K562 (cell line): ENCODE results near the gene GRAMD1B.

Source experiments
- ARID3A ChIP-seq: IDR thresholded peaks from 2 replicates; pipeline ENCODE4 v1.6.1; 2012; ENCODE audit warnings: low read depth, low read length, improper control_type of control experiment, borderline replicate concordance
- JUNB ChIP-seq: fragments of 450-650 bp; formaldehyde crosslinking; conservative IDR thresholded peaks from 2 replicates; pipeline ENCODE4 v1.4.0; 2020; ENCODE audit warnings: mild to moderate bottlenecking
- MAFK ChIP-seq: IDR thresholded peaks from 2 replicates; pipeline ENCODE4 v1.6.1; 2011; ENCODE audit warnings: low read length, improper control_type of control experiment
- NCOR1 ChIP-seq: fragments of 450-650 bp; IDR thresholded peaks from 2 replicates; pipeline ENCODE4 v1.6.1; 2016; ENCODE audit warnings: mild to moderate bottlenecking, moderate library complexity
- NFATC3 ChIP-seq: fragments of 450-650 bp; IDR thresholded peaks from 2 replicates; pipeline ENCODE4 v1.6.1; 2017; ENCODE audit warnings: mild to moderate bottlenecking
- POLR2A ChIP-seq: fragments of 450-650 bp; conservative IDR thresholded peaks from 2 replicates; pipeline ENCODE4 v1.6.1; 2016
- POLR2AphosphoS5 ChIP-seq: IDR thresholded peaks from 2 replicates; pipeline ENCODE4 v1.6.1; 2011; ENCODE audit warnings: mild to moderate bottlenecking, low read depth, low read length, moderate library complexity; ENCODE audit not compliant: control insufficient read depth, insufficient read depth
- REST ChIP-seq, 2 experiments: fragments of 450-650 bp; formaldehyde crosslinking in 1 of 2; IDR thresholded peaks; 2 replicates each; pipeline versions ENCODE4 v1.4.0 to v1.6.1; 2014 to 2020; ENCODE audit warnings: mild to moderate bottlenecking in 2 of 2, borderline replicate concordance in 1 of 2, low read depth in 1 of 2
- ZNF766 ChIP-seq: fragments of 200-800 bp; sonication (Bioruptor generic); conservative IDR thresholded peaks from 2 replicates; pipeline ENCODE4 v1.6.1; 2016; ENCODE audit warnings: missing genetic modification characterization, missing compliant biosample characterization

- no peak for TF ChIP-seq NFATC3
- TF ChIP-seq POLR2A = no peak
- no peak for TF ChIP-seq JUNB
- no peak for TF ChIP-seq POLR2AphosphoS5
- TF ChIP-seq REST (IDR thresholded peaks at IDR 0.05; ENCODE audit: borderline replicate concordance) = peak; percentile 14; the same call in 1 of the 2 replicates
- TF ChIP-seq REST (CRISPR knock-in tag; IDR thresholded peaks at IDR 0.05; ENCODE audit: low read depth) = no peak
- TF ChIP-seq MAFK = no peak
- no peak for TF ChIP-seq NCOR1
- no peak for TF ChIP-seq ARID3A
- TF ChIP-seq ZNF766 (CRISPR knock-in tag) = no peak
These were observed 199.0 kb downstream of the GRAMD1B start for GRCh38 chr11:123628936-123629683.
